ENCODE measurements around the gene CYBA. TPM values are rescaled to one million over a fixed set of nuclear protein-coding genes. Genes with fewer than 3 reads are reported as not detected.

The CYBA gene
- total and polyA plus RNA-seq, 9 donors, result 6.5 to 244 (median 56.6) TPM

- intact Hi-C loops (cut with DNase I), result no loop called here
- TF ChIP-seq CTCF (IDR thresholded peaks at IDR 0.05), result no peak
- TF ChIP-seq EP300 (IDR thresholded peaks at IDR 0.05), result no peak
- TF ChIP-seq POLR2A (IDR thresholded peaks at IDR 0.05), result no peak
- Histone ChIP-seq H3K4me3 (no peak overlapping the region), H3K9me3 (no peaks in the 10 kb centered on the region), H3K36me3 (no peaks in the 10 kb centered on the region), H3K4me1 (ENCODE audit: insufficient read depth) (peaks cover 2% of the 10 kb centered on the region), H3K27ac (no peak overlapping the region), H3K27me3 (peaks cover 5% of the 10 kb centered on the region)
- 43 to 47% (median 45%) methylated on average over 3 of the region's 3 CpGs for WGBS, 3 donors
- no peak for DNase-seq
Measured at GRCh38 chr16:88687676-88688012, 36.8 kb upstream of the CYBA start.

- TF ChIP-seq POLR2A (IDR thresholded peaks at IDR 0.05) (no peak), EP300 (IDR thresholded peaks at IDR 0.05) (no peak), CTCF (IDR thresholded peaks at IDR 0.05) (no peak)
- H3K36me3 ChIP-seq, result no peaks in the 10 kb centered on the region
- no peaks in the 10 kb centered on the region for H3K9me3 ChIP-seq
- no peak overlapping the region for H3K27ac ChIP-seq
- no peak overlapping the region for H3K4me3 ChIP-seq
- peaks cover 5% of the 10 kb centered on the region for H3K27me3 ChIP-seq
- 37 to 51% (median 40%) methylated on average over 9 to 10 of the region's 10 CpGs for WGBS, 3 donors
- intact Hi-C loops (cut with DNase I), result no loop called here
- DNase-seq, result no peak
- peaks cover 2% of the 10 kb centered on the region for H3K4me1 ChIP-seq (ENCODE audit: insufficient read depth)
Measured at GRCh38 chr16:88687254-88687576, 36.4 kb upstream of the CYBA start.

- Histone ChIP-seq H3K4me3 (peak within 1 kb of the TSS; percentile 23), H3K4me1 (ENCODE audit: insufficient read depth) (peaks cover 2% of the 10 kb centered on the region), H3K36me3 (no peaks in the 10 kb centered on the region), H3K27ac (no peak within 1 kb of the TSS), H3K27me3 (peaks cover 5% of the 10 kb centered on the region), H3K9me3 (no peaks in the 10 kb centered on the region)
- intact Hi-C loops (cut with DNase I), result no loop called here
- peak in 4 of 5 donors; percentile 40 to 78 (median 65) for DNase-seq
- TF ChIP-seq EP300 (IDR thresholded peaks at IDR 0.05) (no peak), CTCF (IDR thresholded peaks at IDR 0.05) (no peak), POLR2A (IDR thresholded peaks at IDR 0.05) (no peak)
- WGBS, 3 donors, result 2 to 6% (median 5%) methylated on average over 36 to 65 of the region's 65 CpGs
Measured at GRCh38 chr16:88686439-88687253, 35.8 kb upstream of the CYBA start, which contains the start of gene SNAI3. TSS of gene SNAI3 (minus strand) at chr16:88686507. CDS start at chr16:88686406, 101 bp downstream.

GRCh38 chr16:88686062-88686438 is 35.2 kb upstream of the CYBA start:
- DNase-seq, result no peak
- intact Hi-C loops (cut with DNase I), result no loop called here
- Histone ChIP-seq H3K9me3 (no peaks in the 10 kb centered on the region), H3K4me1 (ENCODE audit: insufficient read depth) (peaks cover 2% of the 10 kb centered on the region), H3K36me3 (no peaks in the 10 kb centered on the region), H3K27ac (no peak overlapping the region), H3K4me3 (peak overlapping the region; percentile 23), H3K27me3 (peaks cover 5% of the 10 kb centered on the region)
- 0 to 1% (median 0%) methylated on average over 9 to 25 of the region's 25 CpGs for WGBS, 3 donors
- no peak for TF ChIP-seq POLR2A (IDR thresholded peaks at IDR 0.05)

Data from ovary (tissue), 9 donors.